AG04450 (cell line): Measurements from ENCODE around the gene KLHDC8A. TPM values are rescaled to one million over a fixed set of nuclear protein-coding genes. Genes with fewer than 3 reads are reported as not detected.

Experiments
- CTCF ChIA-PET: fragments of 300-600, 350-600 bp; formaldehyde crosslinking; extraction: SDS; loops from one replicate; lab custom pipeline; 2022; ENCODE audit warnings: antibody characterized with exemption, inconsistent platforms; lab: Charles Lee
- POLR2A ChIA-PET: fragments of 350-600 bp; formaldehyde crosslinking; extraction: SDS; loops from one replicate; lab custom pipeline; 2021; ENCODE audit warnings: antibody characterized with exemption, inconsistent platforms; lab: Yijun Ruan, JAX
- DNase-seq: peaks from one replicate; pipeline ENCODE4 v3.0.0-alpha.2; 2011; ENCODE audit warnings: low read depth, low spot score
- H3K27ac ChIP-seq: one replicate; pipeline ENCODE4 v1.5.1; 2012; ENCODE audit warnings: low read depth, low read length, control low read depth
- H3K27me3 ChIP-seq: one replicate; pipeline ENCODE4 v1.6.0; 2012; ENCODE audit warnings: low read length; ENCODE audit not compliant: control insufficient read depth, insufficient read depth
- H3K4me3 ChIP-seq: 2 replicates; pipeline ENCODE4 v1.5.1; 2011; ENCODE audit warnings: mild to moderate bottlenecking, low read depth, low read length, control low read depth
- H3K9me3 ChIP-seq: 2 replicates; pipeline ENCODE4 v1.5.1; 2012; ENCODE audit warnings: low read length; ENCODE audit not compliant: control insufficient read depth, insufficient read depth
- polyA plus RNA-seq: library from polyadenylated mRNA; depleted of rRNA; stranded (reverse); fragments of >200 nt; gene quantifications from 2 replicates; pipeline ENCODE4 v1.2.3, GENCODE V29; 2011
- TF ChIP-seq, protein P1 (sequence below): IDR thresholded peaks from 2 replicates; pipeline ENCODE4 v1.5.1; 2011; ENCODE audit warnings: low read depth, low read length, control low read depth, inconsistent platforms

Gene KLHDC8A
- polyA plus RNA-seq, 1 experiment, result 0.06 TPM

DNA sequence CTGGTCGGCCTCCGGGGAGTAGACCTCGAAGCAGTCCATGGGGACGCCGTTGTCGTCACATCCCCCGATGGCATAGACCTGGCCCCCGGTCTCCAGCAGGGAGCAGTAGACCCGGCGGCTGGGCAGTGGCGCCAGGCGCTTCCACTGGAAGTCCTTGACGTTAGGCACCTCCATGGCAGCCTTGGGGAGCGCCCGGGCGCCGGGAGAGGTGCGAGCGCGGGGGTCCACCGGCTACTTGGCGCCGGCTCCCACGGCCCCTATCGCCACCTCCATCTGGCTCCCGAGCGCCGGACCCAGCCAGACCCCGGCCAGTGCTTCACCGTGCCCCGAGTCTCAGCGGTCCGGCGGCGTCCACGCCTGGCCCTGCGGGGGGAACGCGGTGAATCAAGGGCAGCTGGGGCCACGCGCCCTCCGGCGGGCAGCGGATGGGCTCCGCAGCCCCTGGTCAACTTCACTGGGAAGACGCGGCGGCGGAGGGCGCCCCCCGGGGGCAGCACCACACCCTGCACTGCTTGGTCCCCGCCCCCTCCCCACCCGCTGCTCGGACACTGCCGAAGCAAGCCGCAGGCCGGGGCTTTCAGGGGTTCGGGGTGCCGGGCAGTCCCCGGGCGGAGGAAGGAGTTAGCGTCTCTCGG lies 13.2 kb downstream of the KLHDC8A start:
- CTCF ChIA-PET, result interaction anchor here (0.9 to 1.6 kb wide), 2 partner anchors 8 to 10 kb away, joined by 3 to 9 read pairs; no protein-coding TSS in a partner anchor
- Histone ChIP-seq H3K27me3 (peaks cover 66% of the 10 kb centered on the region), H3K27ac (no peak overlapping the region), H3K4me3 (peak overlapping the region; percentile 37), H3K9me3 (peaks cover 4% of the 10 kb centered on the region; the same call in 1 of the 2 replicates)
- DNase-seq, result no peak
- TF ChIP-seq, protein P1, sequence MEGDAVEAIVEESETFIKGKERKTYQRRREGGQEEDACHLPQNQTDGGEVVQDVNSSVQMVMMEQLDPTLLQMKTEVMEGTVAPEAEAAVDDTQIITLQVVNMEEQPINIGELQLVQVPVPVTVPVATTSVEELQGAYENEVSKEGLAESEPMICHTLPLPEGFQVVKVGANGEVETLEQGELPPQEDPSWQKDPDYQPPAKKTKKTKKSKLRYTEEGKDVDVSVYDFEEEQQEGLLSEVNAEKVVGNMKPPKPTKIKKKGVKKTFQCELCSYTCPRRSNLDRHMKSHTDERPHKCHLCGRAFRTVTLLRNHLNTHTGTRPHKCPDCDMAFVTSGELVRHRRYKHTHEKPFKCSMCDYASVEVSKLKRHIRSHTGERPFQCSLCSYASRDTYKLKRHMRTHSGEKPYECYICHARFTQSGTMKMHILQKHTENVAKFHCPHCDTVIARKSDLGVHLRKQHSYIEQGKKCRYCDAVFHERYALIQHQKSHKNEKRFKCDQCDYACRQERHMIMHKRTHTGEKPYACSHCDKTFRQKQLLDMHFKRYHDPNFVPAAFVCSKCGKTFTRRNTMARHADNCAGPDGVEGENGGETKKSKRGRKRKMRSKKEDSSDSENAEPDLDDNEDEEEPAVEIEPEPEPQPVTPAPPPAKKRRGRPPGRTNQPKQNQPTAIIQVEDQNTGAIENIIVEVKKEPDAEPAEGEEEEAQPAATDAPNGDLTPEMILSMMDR, result peak; percentile 19
- POLR2A ChIA-PET, result no interaction called here

DNA sequence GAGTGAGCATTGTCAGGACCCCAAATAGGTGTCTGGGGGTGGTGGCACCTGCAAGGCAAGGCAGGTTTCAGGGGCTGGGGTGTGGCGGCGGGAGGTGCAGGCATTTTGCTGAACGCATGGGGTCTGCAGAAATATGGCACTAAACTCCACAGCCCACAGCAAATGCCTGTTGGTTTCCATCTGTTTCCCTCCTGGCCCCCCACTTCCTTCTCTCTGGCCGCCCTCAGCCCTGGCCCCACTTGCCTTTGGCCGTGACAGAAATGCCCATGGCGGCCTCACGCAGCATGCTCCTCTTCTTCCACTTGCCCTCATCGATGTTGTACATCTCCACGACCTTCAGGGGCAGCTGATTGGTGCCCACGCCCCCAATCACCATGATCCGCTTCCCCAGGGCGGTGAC lies 13.7 kb downstream of the KLHDC8A start:
- ChIA-PET POLR2A (no interaction called here), CTCF (interaction anchor here (1.0 kb wide), 1 partner anchor 11 kb away, joined by 5 read pairs; no protein-coding TSS in a partner anchor)
- TF ChIP-seq, protein P1, result no peak
- no peak for DNase-seq
- no peak overlapping the region for H3K27ac ChIP-seq
- no peak overlapping the region for H3K4me3 ChIP-seq
- peaks cover 4% of the 10 kb centered on the region; the same call in 1 of the 2 replicates for H3K9me3 ChIP-seq
- peaks cover 67% of the 10 kb centered on the region for H3K27me3 ChIP-seq

DNA sequence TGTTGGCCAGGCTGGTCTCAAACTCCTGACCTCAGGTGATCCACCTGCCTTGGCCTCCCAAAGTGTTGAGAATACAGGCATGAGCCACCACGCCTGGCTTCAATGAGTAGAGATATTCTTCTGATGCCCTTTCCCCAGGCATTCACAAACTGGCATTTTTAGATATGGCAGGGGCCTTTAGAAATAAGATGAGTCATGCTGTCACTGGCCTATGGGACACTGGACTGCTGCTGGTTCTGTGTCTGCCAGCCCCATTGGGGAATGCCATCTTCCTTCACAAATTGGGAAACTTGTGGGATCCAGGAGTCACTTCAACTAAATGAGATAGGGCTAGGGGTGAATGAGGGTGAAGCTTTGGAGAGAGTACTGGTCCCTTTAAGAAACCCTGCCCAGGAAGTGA lies 16.0 kb downstream of the KLHDC8A start:
- Histone ChIP-seq H3K27ac (no peak overlapping the region), H3K27me3 (peaks cover 66% of the 10 kb centered on the region), H3K9me3 (peaks cover 4% of the 10 kb centered on the region; the same call in 1 of the 2 replicates), H3K4me3 (no peak overlapping the region)
- ChIA-PET POLR2A (no interaction called here), CTCF (interaction anchor here (0.5 to 2.2 kb wide), 2 partner anchors 112 to 184 kb away, joined by 5 to 7 read pairs; no protein-coding TSS in a partner anchor)
- TF ChIP-seq, protein P1, result no peak
- no peak for DNase-seq

DNA sequence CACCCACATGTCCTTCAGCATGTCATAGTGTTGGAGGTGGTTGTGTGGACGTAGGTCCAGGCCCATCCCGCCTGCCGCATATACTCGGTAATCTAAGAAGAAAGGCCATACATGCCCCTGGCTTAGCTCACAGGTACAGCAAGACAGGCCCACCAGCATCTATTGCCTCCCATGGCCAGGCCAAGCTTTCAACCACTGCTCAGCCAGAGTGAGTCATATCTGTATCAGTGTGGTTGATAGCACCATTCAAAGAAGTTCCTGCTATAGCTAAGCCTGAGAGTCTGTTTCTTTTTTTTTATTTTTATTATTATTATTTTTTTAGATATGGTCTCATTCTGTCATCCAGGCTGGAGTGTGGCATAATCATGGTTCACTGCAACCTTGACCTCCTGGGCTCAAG lies 17.0 kb downstream of the KLHDC8A start:
- Histone ChIP-seq H3K4me3 (no peak overlapping the region), H3K27me3 (peaks cover 63% of the 10 kb centered on the region), H3K9me3 (peaks cover 4% of the 10 kb centered on the region; the same call in 1 of the 2 replicates), H3K27ac (no peak overlapping the region)
- ChIA-PET CTCF (interaction anchor here (1.3 to 5.8 kb wide), 3 partner anchors 14 to 185 kb away, joined by 5 to 54 read pairs (median 5); no protein-coding TSS in a partner anchor), POLR2A (no interaction called here)
- TF ChIP-seq, protein P1, result no peak
- no peak for DNase-seq

DNA sequence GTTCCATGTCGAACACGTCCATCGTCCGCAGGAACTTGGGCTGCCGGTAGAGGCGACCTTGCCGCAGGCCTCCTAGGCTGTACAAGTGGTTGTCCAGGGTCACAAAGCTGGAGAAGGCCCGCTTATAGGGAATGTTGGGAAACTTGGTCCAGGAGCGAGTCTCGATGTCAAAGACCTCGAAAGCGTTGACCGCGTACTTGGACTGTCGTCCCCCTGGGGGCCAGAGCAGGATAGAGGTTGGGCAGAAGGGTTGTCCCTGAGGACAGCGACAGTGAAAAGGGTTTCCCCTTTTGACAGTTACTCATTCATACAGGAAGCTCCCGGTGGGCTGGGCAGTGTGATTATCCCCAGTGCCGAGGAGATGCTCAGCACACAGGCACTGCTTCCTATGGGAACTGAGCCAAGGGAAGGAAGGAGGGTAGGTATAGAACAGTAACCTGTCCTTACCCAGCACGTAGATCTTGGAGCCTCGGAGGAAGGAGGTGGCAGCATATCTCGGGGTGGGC lies 17.5 kb downstream of the KLHDC8A start:
- H3K27ac ChIP-seq, result no peak overlapping the region
- peaks cover 4% of the 10 kb centered on the region; the same call in 1 of the 2 replicates for H3K9me3 ChIP-seq
- peaks cover 59% of the 10 kb centered on the region for H3K27me3 ChIP-seq
- H3K4me3 ChIP-seq, result no peak overlapping the region
- TF ChIP-seq, protein P1, result no peak
- CTCF ChIA-PET, result interaction anchor here (1.3 to 5.8 kb wide), 3 partner anchors 15 to 185 kb away, joined by 5 to 54 read pairs (median 5); no protein-coding TSS in a partner anchor
- POLR2A ChIA-PET, result no interaction called here
- no peak for DNase-seq
